ENCODE measurements around the gene UTP11.

Gene UTP11

GRCh38 chr1:38046884-38047602 lies 34.5 kb downstream of the UTP11 start:
- H3K4me3 ChIP-seq (ENCODE audit: insufficient read depth, low read depth, low read length, poor library complexity, severe bottlenecking) = peak overlapping the region; percentile 62
- peak; percentile 56 to 68 (median 65) for DNase-seq

GRCh38 chr1:38047603-38048141 lies 35.1 kb downstream of the UTP11 start:
- Histone ChIP-seq H3K36me3 (ENCODE audit: control insufficient read depth, insufficient read depth, low read length) (no peaks in the 10 kb centered on the region), H3K4me3 (ENCODE audit: insufficient read depth, low read depth, low read length, poor library complexity, severe bottlenecking) (peak overlapping the region; percentile 62), H3K27ac (ENCODE audit: insufficient read depth, low read length, poor library complexity, severe bottlenecking) (no peak overlapping the region), H3K4me1 (ENCODE audit: control insufficient read depth, insufficient read depth, low read length, poor library complexity, severe bottlenecking) (peaks cover 18% of the 10 kb centered on the region), H3K9me3 (ENCODE audit: control insufficient read depth, low read length) (no peaks in the 10 kb centered on the region), H3K27me3 (replicated peaks; ENCODE audit: control insufficient read depth, insufficient read depth, low read length, poor library complexity, severe bottlenecking) (peaks cover 23% of the 10 kb centered on the region)
- no peak for DNase-seq

More at GRCh38 chr1:38046884-38047602, 34.5 kb downstream of the UTP11 start:
- H3K27me3 ChIP-seq (replicated peaks; ENCODE audit: control insufficient read depth, insufficient read depth, low read length, poor library complexity, severe bottlenecking) = peaks cover 29% of the 10 kb centered on the region
- H3K36me3 ChIP-seq (ENCODE audit: control insufficient read depth, insufficient read depth, low read length) = no peaks in the 10 kb centered on the region
- no peaks in the 10 kb centered on the region for H3K9me3 ChIP-seq (ENCODE audit: control insufficient read depth, low read length)
- no peak overlapping the region for H3K27ac ChIP-seq (ENCODE audit: insufficient read depth, low read length, poor library complexity, severe bottlenecking)
- H3K4me1 ChIP-seq (ENCODE audit: control insufficient read depth, insufficient read depth, low read length, poor library complexity, severe bottlenecking) = peaks cover 18% of the 10 kb centered on the region

GRCh38 chr1:38050397-38051078 lies 38.0 kb downstream of the UTP11 start:
- DNase-seq = no peak
- Histone ChIP-seq H3K9me3 (ENCODE audit: control insufficient read depth, low read length) (no peaks in the 10 kb centered on the region), H3K4me3 (ENCODE audit: insufficient read depth, low read depth, low read length, poor library complexity, severe bottlenecking) (no peak overlapping the region), H3K36me3 (ENCODE audit: control insufficient read depth, insufficient read depth, low read length) (no peaks in the 10 kb centered on the region), H3K27ac (ENCODE audit: insufficient read depth, low read length, poor library complexity, severe bottlenecking) (no peak overlapping the region), H3K4me1 (ENCODE audit: control insufficient read depth, insufficient read depth, low read length, poor library complexity, severe bottlenecking) (peaks cover 4% of the 10 kb centered on the region), H3K27me3 (replicated peaks; ENCODE audit: control insufficient read depth, insufficient read depth, low read length, poor library complexity, severe bottlenecking) (no peaks in the 10 kb centered on the region)

- Histone ChIP-seq H3K4me1 (ENCODE audit: control insufficient read depth, insufficient read depth, low read length, poor library complexity, severe bottlenecking) (no peaks in the 10 kb centered on the region), H3K36me3 (ENCODE audit: control insufficient read depth, insufficient read depth, low read length) (no peaks in the 10 kb centered on the region), H3K9me3 (ENCODE audit: control insufficient read depth, low read length) (no peaks in the 10 kb centered on the region), H3K27ac (ENCODE audit: insufficient read depth, low read length, poor library complexity, severe bottlenecking) (no peak overlapping the region), H3K4me3 (ENCODE audit: insufficient read depth, low read depth, low read length, poor library complexity, severe bottlenecking) (no peak overlapping the region), H3K27me3 (replicated peaks; ENCODE audit: control insufficient read depth, insufficient read depth, low read length, poor library complexity, severe bottlenecking) (no peaks in the 10 kb centered on the region)
- no peak for DNase-seq
Observed at GRCh38 chr1:38051079-38051543, 38.6 kb downstream of the UTP11 start.

- no peak overlapping the region for H3K4me3 ChIP-seq (ENCODE audit: insufficient read depth, low read depth, low read length, poor library complexity, severe bottlenecking)
- DNase-seq = no peak
- H3K27me3 ChIP-seq (replicated peaks; ENCODE audit: control insufficient read depth, insufficient read depth, low read length, poor library complexity, severe bottlenecking) = no peaks in the 10 kb centered on the region
- H3K4me1 ChIP-seq (ENCODE audit: control insufficient read depth, insufficient read depth, low read length, poor library complexity, severe bottlenecking) = no peaks in the 10 kb centered on the region
- H3K27ac ChIP-seq (ENCODE audit: insufficient read depth, low read length, poor library complexity, severe bottlenecking) = no peak overlapping the region
- no peaks in the 10 kb centered on the region for H3K9me3 ChIP-seq (ENCODE audit: control insufficient read depth, low read length)
- H3K36me3 ChIP-seq (ENCODE audit: control insufficient read depth, insufficient read depth, low read length) = no peaks in the 10 kb centered on the region
Observed at GRCh38 chr1:38052750-38053415, 40.3 kb downstream of the UTP11 start.

GRCh38 chr1:38053416-38054091 lies 41.0 kb downstream of the UTP11 start:
- Histone ChIP-seq H3K27me3 (replicated peaks; ENCODE audit: control insufficient read depth, insufficient read depth, low read length, poor library complexity, severe bottlenecking) (no peaks in the 10 kb centered on the region), H3K36me3 (ENCODE audit: control insufficient read depth, insufficient read depth, low read length) (no peaks in the 10 kb centered on the region), H3K4me1 (ENCODE audit: control insufficient read depth, insufficient read depth, low read length, poor library complexity, severe bottlenecking) (no peaks in the 10 kb centered on the region), H3K27ac (ENCODE audit: insufficient read depth, low read length, poor library complexity, severe bottlenecking) (no peak overlapping the region), H3K4me3 (ENCODE audit: insufficient read depth, low read depth, low read length, poor library complexity, severe bottlenecking) (no peak overlapping the region), H3K9me3 (ENCODE audit: control insufficient read depth, low read length) (no peaks in the 10 kb centered on the region)
- no peak for DNase-seq

- no peaks in the 10 kb centered on the region for H3K9me3 ChIP-seq (ENCODE audit: control insufficient read depth, low read length)
- H3K36me3 ChIP-seq (ENCODE audit: control insufficient read depth, insufficient read depth, low read length) = no peaks in the 10 kb centered on the region
- H3K27me3 ChIP-seq (replicated peaks; ENCODE audit: control insufficient read depth, insufficient read depth, low read length, poor library complexity, severe bottlenecking) = no peaks in the 10 kb centered on the region
- H3K4me1 ChIP-seq (ENCODE audit: control insufficient read depth, insufficient read depth, low read length, poor library complexity, severe bottlenecking) = no peaks in the 10 kb centered on the region
- no peak overlapping the region for H3K4me3 ChIP-seq (ENCODE audit: insufficient read depth, low read depth, low read length, poor library complexity, severe bottlenecking)
- H3K27ac ChIP-seq (ENCODE audit: insufficient read depth, low read length, poor library complexity, severe bottlenecking) = no peak overlapping the region
- no peak for DNase-seq
Observed at GRCh38 chr1:38055398-38055797, 42.9 kb downstream of the UTP11 start.

GRCh38 chr1:38055965-38056364 lies 43.4 kb downstream of the UTP11 start:
- no peak for DNase-seq
- Histone ChIP-seq H3K4me1 (ENCODE audit: control insufficient read depth, insufficient read depth, low read length, poor library complexity, severe bottlenecking) (no peaks in the 10 kb centered on the region), H3K4me3 (ENCODE audit: insufficient read depth, low read depth, low read length, poor library complexity, severe bottlenecking) (no peak overlapping the region), H3K9me3 (ENCODE audit: control insufficient read depth, low read length) (no peaks in the 10 kb centered on the region), H3K27me3 (replicated peaks; ENCODE audit: control insufficient read depth, insufficient read depth, low read length, poor library complexity, severe bottlenecking) (no peaks in the 10 kb centered on the region), H3K36me3 (ENCODE audit: control insufficient read depth, insufficient read depth, low read length) (no peaks in the 10 kb centered on the region), H3K27ac (ENCODE audit: insufficient read depth, low read length, poor library complexity, severe bottlenecking) (no peak overlapping the region)

- no peak for DNase-seq
- Histone ChIP-seq H3K27ac (ENCODE audit: insufficient read depth, low read length, poor library complexity, severe bottlenecking) (no peak overlapping the region), H3K4me1 (ENCODE audit: control insufficient read depth, insufficient read depth, low read length, poor library complexity, severe bottlenecking) (no peaks in the 10 kb centered on the region), H3K9me3 (ENCODE audit: control insufficient read depth, low read length) (no peaks in the 10 kb centered on the region), H3K36me3 (ENCODE audit: control insufficient read depth, insufficient read depth, low read length) (no peaks in the 10 kb centered on the region), H3K27me3 (replicated peaks; ENCODE audit: control insufficient read depth, insufficient read depth, low read length, poor library complexity, severe bottlenecking) (no peaks in the 10 kb centered on the region), H3K4me3 (ENCODE audit: insufficient read depth, low read depth, low read length, poor library complexity, severe bottlenecking) (no peak overlapping the region)
Observed at GRCh38 chr1:38059635-38060250, 47.2 kb downstream of the UTP11 start.

Data from effector memory CD4-positive, alpha-beta T cell (primary cell).